ENCODE results near the gene SUCLA2. TPM values are rescaled to one million over a fixed set of nuclear protein-coding genes. Genes with fewer than 3 reads are reported as not detected.

The SUCLA2 gene
- total and polyA plus RNA-seq, 12 donors: 20.4 to 104 (median 55.3) TPM

- no peak overlapping the region for H3K27ac ChIP-seq
- H3K4me1 ChIP-seq (replicated peaks in 1 of 2): no peaks in the 10 kb centered on the region
- no peak for TF ChIP-seq CTCF (IDR thresholded peaks at IDR 0.05)
- no peak for TF ChIP-seq POLR2A (IDR thresholded peaks at IDR 0.05)
- H3K4me3 ChIP-seq: no peak overlapping the region
- intact Hi-C loops (cut with DNase I): no loop called here
- H3K36me3 ChIP-seq (replicated peaks in 1 of 2): peaks cover 0 to 7% of the 10 kb centered on the region in 2 donors
- DNase-seq: no peak
- no peaks in the 10 kb centered on the region for H3K9me3 ChIP-seq (replicated peaks in 1 of 3)
- H3K27me3 ChIP-seq: no peaks in the 10 kb centered on the region
- 90 to 100% (median 94%) methylated on average over 1 of the region's 1 CpG for WGBS, 4 donors
Measured at GRCh38 chr13:47990427-47990826, 10.6 kb downstream of the SUCLA2 start.

GRCh38 chr13:47983070-47983469 is 18.0 kb downstream of the SUCLA2 start:
- Histone ChIP-seq H3K4me1 (replicated peaks in 1 of 2) (no peaks in the 10 kb centered on the region), H3K36me3 (replicated peaks in 1 of 2) (peaks cover 0 to 7% of the 10 kb centered on the region in 2 donors), H3K9me3 (replicated peaks in 1 of 3) (no peaks in the 10 kb centered on the region), H3K4me3 (no peak overlapping the region), H3K27ac (no peak overlapping the region), H3K27me3 (no peaks in the 10 kb centered on the region)
- WGBS, 4 donors: 89 to 95% (median 93%) methylated on average over 2 of the region's 2 CpGs
- intact Hi-C loops (cut with DNase I): no loop called here
- no peak for DNase-seq
- TF ChIP-seq POLR2A (IDR thresholded peaks at IDR 0.05) (no peak), CTCF (IDR thresholded peaks at IDR 0.05) (no peak)

GRCh38 chr13:47976325-47976724 is 24.7 kb downstream of the SUCLA2 start:
- Histone ChIP-seq H3K27ac (no peak overlapping the region), H3K4me1 (replicated peaks in 1 of 2) (no peaks in the 10 kb centered on the region), H3K9me3 (replicated peaks in 1 of 3) (peaks cover 0 to 5% (median 0%) of the 10 kb centered on the region in 3 donors), H3K4me3 (no peak overlapping the region), H3K36me3 (replicated peaks in 1 of 2) (peaks cover 0 to 10% of the 10 kb centered on the region in 2 donors), H3K27me3 (no peaks in the 10 kb centered on the region)
- intact Hi-C loops (cut with DNase I): no loop called here
- WGBS, 4 donors: 97 to 100% (median 99%) methylated on average over 1 of the region's 1 CpG
- TF ChIP-seq CTCF (IDR thresholded peaks at IDR 0.05) (no peak), POLR2A (IDR thresholded peaks at IDR 0.05) (no peak)
- no peak for DNase-seq

- Histone ChIP-seq H3K27me3 (no peaks in the 10 kb centered on the region), H3K4me3 (no peak overlapping the region), H3K9me3 (replicated peaks in 1 of 3) (peaks cover 0 to 3% (median 0%) of the 10 kb centered on the region in 3 donors), H3K36me3 (replicated peaks in 1 of 2) (peaks cover 0 to 19% of the 10 kb centered on the region in 2 donors), H3K4me1 (replicated peaks in 1 of 2) (peaks cover 0 to 10% of the 10 kb centered on the region in 2 donors), H3K27ac (no peak overlapping the region)
- intact Hi-C loops (cut with DNase I): no loop called here
- TF ChIP-seq CTCF (IDR thresholded peaks at IDR 0.05) (no peak), POLR2A (IDR thresholded peaks at IDR 0.05) (no peak)
- DNase-seq: no peak
- WGBS, 4 donors: 97 to 100% (median 98%) methylated on average over 3 of the region's 3 CpGs
Measured at GRCh38 chr13:47964863-47965262, 36.2 kb downstream of the SUCLA2 start.

All from adrenal gland (tissue), 12 donors.